GM12878 (cell line): ENCODE measurements around the gene DOCK1. TPM values are rescaled to one million over a fixed set of nuclear protein-coding genes. Genes with fewer than 3 reads are reported as not detected.

Source experiments
- ATAC-seq: fragments of 200-7000 bp; cut with Tn5 transposase; 3 replicates; pipeline ENCODE4 v1.9.1; 2020; ENCODE audit warnings: mild to moderate bottlenecking, moderate library complexity
- BruUV-seq: library from RNA; stranded (reverse); fragments of 400-500 nt; replicated peaks from 2 replicates; lab custom pipeline; 2021; lab: Mats Ljungman, UMichigan
- CTCF ChIA-PET: fragments of 300-600 bp; sonication (Branson Sonifier 250); formaldehyde crosslinking; extraction: SDS; loops from one replicate; lab custom pipeline; 2021; ENCODE audit warnings: inconsistent platforms; lab: Yijun Ruan, JAX
- POLR2A ChIA-PET: fragments of 350-600 bp; formaldehyde crosslinking; extraction: SDS; loops from one replicate; lab custom pipeline; 2021; ENCODE audit warnings: inconsistent platforms; lab: Charles Lee
- RAD21 ChIA-PET: fragments of 300-600 bp; sonication (Branson Sonifier 250); formaldehyde crosslinking; loops from one replicate; lab custom pipeline; 2023; ENCODE audit warnings: antibody characterized with exemption; ENCODE audit not compliant: unreplicated experiment; lab: Charles Lee
- SMC1A ChIA-PET: fragments of 300-600 bp; sonication (Branson Sonifier 250); formaldehyde crosslinking; loops from one replicate; lab custom pipeline; 2023; ENCODE audit not compliant: unreplicated experiment, uncharacterized antibody; lab: Charles Lee
- DNase-seq: peaks from one replicate; pipeline ENCODE4 v3.0.0-alpha.2; 2011; ENCODE audit warnings: low read depth, low spot score
- FAIRE-seq: peaks from 3 replicates; lab custom pipeline; 2011; peaks lifted over from hg19 to GRCh38; lab: Jason Lieb, UNC
- H2AFZ ChIP-seq: 2 replicates; pipeline ENCODE4 v1.6.0; 2011; ENCODE audit warnings: low read depth, low read length, control low read depth; ENCODE audit not compliant: control insufficient read depth
- H3K27ac ChIP-seq: 2 replicates; pipeline ENCODE4 v1.5.1; 2011; ENCODE audit warnings: control low read depth; ENCODE audit not compliant: control insufficient read depth, insufficient read depth
- H3K27me3 ChIP-seq, 2 experiments: replicated peaks in 1 of 2; 2 replicates each; pipeline versions ENCODE4 v1.6.0 to v1.6.1; 2011; ENCODE audit warnings: low read length in 1 of 2; ENCODE audit not compliant: control insufficient read depth in 2 of 2, insufficient read depth in 2 of 2
- H3K36me3 ChIP-seq, 2 experiments: 2 replicates each; pipeline ENCODE4 v1.5.1; 2011; ENCODE audit warnings: low read length in 1 of 2; ENCODE audit not compliant: control insufficient read depth in 2 of 2, insufficient read depth in 2 of 2
- H3K4me1 ChIP-seq: 2 replicates; pipeline ENCODE4 v1.6.1; 2011; ENCODE audit warnings: mild to moderate bottlenecking, low read length, moderate library complexity, mixed read lengths; ENCODE audit not compliant: control insufficient read depth, insufficient read depth
- H3K4me2 ChIP-seq: 2 replicates; pipeline ENCODE4 v1.6.0; 2011; ENCODE audit warnings: control low read depth; ENCODE audit not compliant: control insufficient read depth, insufficient read depth
- H3K4me3 ChIP-seq: fragments of 200-600 bp; sonication (generic); 2 replicates; pipeline ENCODE4 v1.5.1; 2016
- H3K79me2 ChIP-seq: 2 replicates; pipeline ENCODE4 v1.6.0; 2011; ENCODE audit warnings: low read length; ENCODE audit not compliant: control insufficient read depth, insufficient read depth
- H3K9ac ChIP-seq: 2 replicates; pipeline ENCODE4 v1.8.0; 2011; ENCODE audit warnings: low read length, control low read depth, mixed read lengths; ENCODE audit not compliant: control insufficient read depth, insufficient read depth
- H3K9me3 ChIP-seq: replicated peaks from 3 replicates; pipeline ENCODE4 v1.5.1; 2011; ENCODE audit warnings: mild to moderate bottlenecking, low read length; ENCODE audit not compliant: control insufficient read depth, insufficient read depth
- H4K20me1 ChIP-seq: 2 replicates; pipeline ENCODE4 v1.6.0; 2011; ENCODE audit not compliant: control insufficient read depth, insufficient read depth
- ATF7 ChIP-seq: fragments of 450-650 bp; IDR thresholded peaks from 2 replicates; pipeline ENCODE4 v1.6.1; 2016; ENCODE audit warnings: low read depth, mild to moderate bottlenecking
- CEBPB ChIP-seq, 2 experiments: fragments of 150-350 bp in 1 of 2; IDR thresholded peaks; 2 replicates each; pipeline ENCODE4 v1.6.1; 2012 to 2014; ENCODE audit warnings: low read depth in 2 of 2, low read length in 2 of 2, borderline replicate concordance in 1 of 2, inconsistent platforms in 1 of 2
- EZH2 ChIP-seq: IDR thresholded peaks from 2 replicates; pipeline ENCODE4 v1.6.1; 2012; ENCODE audit warnings: low read depth, mild to moderate bottlenecking, control low read depth, inconsistent platforms, low read length, borderline replicate concordance; ENCODE audit not compliant: control insufficient read depth
- GATAD2B ChIP-seq: fragments of 450-650 bp; conservative IDR thresholded peaks from 2 replicates; pipeline ENCODE4 v1.6.1; 2017; ENCODE audit warnings: low read depth, mild to moderate bottlenecking, moderate library complexity
- IRF3 ChIP-seq: fragments of 450-650 bp; IDR thresholded peaks from 2 replicates; pipeline ENCODE4 v1.6.1; 2014; ENCODE audit warnings: mild to moderate bottlenecking
- NR2C2 ChIP-seq: IDR thresholded peaks from 2 replicates; pipeline ENCODE4 v1.6.1; 2011; ENCODE audit warnings: borderline replicate concordance, low read depth; ENCODE audit not compliant: control insufficient read depth, insufficient read length
- RB1 ChIP-seq: fragments of 450-650 bp; formaldehyde crosslinking; IDR thresholded peaks from 2 replicates; pipeline ENCODE4 v1.6.1; 2017; ENCODE audit warnings: mild to moderate bottlenecking, borderline replicate concordance
- REST ChIP-seq: IDR thresholded peaks from 2 replicates; pipeline ENCODE4 v1.6.1; 2012; ENCODE audit warnings: mild to moderate bottlenecking, low read depth, low read length
- SREBF1 ChIP-seq: IDR thresholded peaks from 2 replicates; pipeline ENCODE4 v1.6.1; 2012; ENCODE audit warnings: mild to moderate bottlenecking, low read length
- SRF ChIP-seq, 2 experiments: IDR thresholded peaks; 2 replicates each; pipeline ENCODE4 v1.6.1; 2011; ENCODE audit warnings: low read depth in 2 of 2, low read length in 2 of 2, mild to moderate bottlenecking in 1 of 2, moderate library complexity in 1 of 2
- ZBTB40 ChIP-seq: fragments of 450-650 bp; IDR thresholded peaks from 2 replicates; pipeline ENCODE4 v1.6.1; 2016; ENCODE audit warnings: mild to moderate bottlenecking, moderate library complexity, borderline replicate concordance
- WGBS: methylation state at CpG from one replicate; pipeline ENCODE4 v1.1.6; 2016; ENCODE audit warnings: low lambda C conversion rate; ENCODE audit not compliant: insufficient replicate concordance, insufficient coverage; ENCODE audit errors: missing lambda C conversion rate; 5-methylcytosine and 5-hydroxymethylcytosine counted together
- in situ Hi-C: fragments of 300-500 bp; cut with MboI; formaldehyde crosslinking; loops from 9 replicates; pipeline ENCODE4 v1.14.3; 2018; ENCODE audit warnings: mixed read lengths
- intact Hi-C: fragments of 100-400 bp; cut with micrococcal nuclease; formaldehyde crosslinking; loops from one replicate; pipeline ENCODE4 v1.14.2; 2022; ENCODE audit not compliant: unreplicated experiment
- polyA plus RNA-seq, 11 experiments: library from polyadenylated mRNA; depleted of rRNA in 4 of 11; unstranded in 6 of 11; stranded (reverse) in 5 of 11; fragments of >200 nt; fragmentation: Nextera tagmentation in 4 of 11; fragmentation: Illumina TruSeq in 1 of 11; extraction: Ambion mirVana in 4 of 11; extraction: Trizol in 1 of 11; gene quantifications; 1 replicate in 1 of 11; 2 replicates in 10 of 11; pipeline versions ENCODE4 v1.2.1 to v1.2.3, GENCODE V29; 2011 to 2016; ENCODE audit warnings: inconsistent platforms in 2 of 11, missing spikeins in 2 of 11, low read depth in 1 of 11
- total RNA-seq, 4 experiments: library from RNA; depleted of rRNA in 3 of 4; stranded (reverse); fragments of >200 nt in 3 of 4; fragmentation: Illumina TruSeq in 1 of 4; extraction: Trizol in 1 of 4; gene quantifications; 2 replicates each; pipeline versions ENCODE4 v1.2.1 to v1.2.3, GENCODE V29; 2013 to 2021

DOCK1 gene
- total and polyA plus RNA-seq, 10 of the 15 experiments (the other 5 are each of a cell fraction or from before 2014, with no cell fraction given) = 0.05 to 0.18 TPM; not detected in 8

GRCh38 chr10:127278001-127278400, 372.8 kb downstream of the DOCK1 start (continued):
- no peak for TF ChIP-seq GATAD2B
- no peak for TF ChIP-seq CEBPB (IDR thresholded peaks at IDR 0.05; ENCODE audit: borderline replicate concordance in 1 of 2, low read depth in 2 of 2, low read length in 2 of 2)
- TF ChIP-seq SRF (IDR thresholded peaks at IDR 0.05; ENCODE audit: low read depth in 2 of 2, low read length in 2 of 2) = no peak
- no peak for TF ChIP-seq ZBTB40
- no peak for TF ChIP-seq ATF7

GRCh38 chr10:127279334-127279774, 374.1 kb downstream of the DOCK1 start:
- Histone ChIP-seq H3K4me2 (no peak overlapping the region), H3K4me3 (no peak overlapping the region), H3K27ac (no peak overlapping the region), H3K27me3 (no peaks in the 10 kb centered on the region), H3K36me3 (no peaks in the 10 kb centered on the region), H3K9me3 (no peaks in the 10 kb centered on the region), H3K79me2 (no peaks in the 10 kb centered on the region), H3K9ac (no peak overlapping the region), H3K4me1 (no peaks in the 10 kb centered on the region), H2AFZ (no peak overlapping the region), H4K20me1 (no peaks in the 10 kb centered on the region)
- BruUV-seq = no TSS peak
- ChIA-PET RAD21 (no interaction called here), CTCF (no interaction called here), POLR2A (no interaction called here), SMC1A (no interaction called here)
- DNase-seq (no peak), FAIRE-seq (no peak), ATAC-seq (no peak)
- intact Hi-C loops = no loop called here
- no peak for TF ChIP-seq IRF3
- no peak for TF ChIP-seq RB1
- no peak for TF ChIP-seq REST
- TF ChIP-seq SREBF1 = no peak
- TF ChIP-seq NR2C2 = no peak
- no peak for TF ChIP-seq EZH2
- in situ Hi-C loops = no loop called here
- 49% methylated on average over 5 of the region's 5 CpGs for WGBS
